AG04449 (cell line): ENCODE measurements around the gene PEX5L.

ENCODE experiments used
- CTCF ChIA-PET: fragments of 350-600 bp; formaldehyde crosslinking; extraction: SDS; loops from one replicate; lab custom pipeline; 2021; ENCODE audit warnings: antibody characterized with exemption; lab: Yijun Ruan, JAX
- POLR2A ChIA-PET: fragments of 400-600, 350-600 bp; formaldehyde crosslinking; extraction: SDS; loops from one replicate; lab custom pipeline; 2020; ENCODE audit warnings: antibody characterized with exemption, inconsistent platforms; lab: Yijun Ruan, JAX
- DNase-seq: peaks from one replicate; pipeline ENCODE4 v3.0.0-alpha.2; 2010; ENCODE audit warnings: low read depth, low spot score
- H3K4me3 ChIP-seq: 2 replicates; pipeline ENCODE4 v1.5.1; 2011; ENCODE audit warnings: low read depth, mild to moderate bottlenecking, control low read depth, low read length
- TF ChIP-seq, protein P1 (sequence below): IDR thresholded peaks from one replicate; pipeline ENCODE4 v1.5.1; 2011; ENCODE audit warnings: mild to moderate bottlenecking, moderate library complexity, low read length, control low read depth, inconsistent platforms; ENCODE audit not compliant: insufficient read depth; ENCODE audit errors: missing control alignments

Gene PEX5L, protein sequence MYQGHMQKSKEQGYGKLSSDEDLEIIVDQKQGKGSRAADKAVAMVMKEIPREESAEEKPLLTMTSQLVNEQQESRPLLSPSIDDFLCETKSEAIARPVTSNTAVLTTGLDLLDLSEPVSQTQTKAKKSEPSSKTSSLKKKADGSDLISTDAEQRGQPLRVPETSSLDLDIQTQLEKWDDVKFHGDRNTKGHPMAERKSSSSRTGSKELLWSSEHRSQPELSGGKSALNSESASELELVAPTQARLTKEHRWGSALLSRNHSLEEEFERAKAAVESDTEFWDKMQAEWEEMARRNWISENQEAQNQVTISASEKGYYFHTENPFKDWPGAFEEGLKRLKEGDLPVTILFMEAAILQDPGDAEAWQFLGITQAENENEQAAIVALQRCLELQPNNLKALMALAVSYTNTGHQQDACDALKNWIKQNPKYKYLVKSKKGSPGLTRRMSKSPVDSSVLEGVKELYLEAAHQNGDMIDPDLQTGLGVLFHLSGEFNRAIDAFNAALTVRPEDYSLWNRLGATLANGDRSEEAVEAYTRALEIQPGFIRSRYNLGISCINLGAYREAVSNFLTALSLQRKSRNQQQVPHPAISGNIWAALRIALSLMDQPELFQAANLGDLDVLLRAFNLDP

DNA sequence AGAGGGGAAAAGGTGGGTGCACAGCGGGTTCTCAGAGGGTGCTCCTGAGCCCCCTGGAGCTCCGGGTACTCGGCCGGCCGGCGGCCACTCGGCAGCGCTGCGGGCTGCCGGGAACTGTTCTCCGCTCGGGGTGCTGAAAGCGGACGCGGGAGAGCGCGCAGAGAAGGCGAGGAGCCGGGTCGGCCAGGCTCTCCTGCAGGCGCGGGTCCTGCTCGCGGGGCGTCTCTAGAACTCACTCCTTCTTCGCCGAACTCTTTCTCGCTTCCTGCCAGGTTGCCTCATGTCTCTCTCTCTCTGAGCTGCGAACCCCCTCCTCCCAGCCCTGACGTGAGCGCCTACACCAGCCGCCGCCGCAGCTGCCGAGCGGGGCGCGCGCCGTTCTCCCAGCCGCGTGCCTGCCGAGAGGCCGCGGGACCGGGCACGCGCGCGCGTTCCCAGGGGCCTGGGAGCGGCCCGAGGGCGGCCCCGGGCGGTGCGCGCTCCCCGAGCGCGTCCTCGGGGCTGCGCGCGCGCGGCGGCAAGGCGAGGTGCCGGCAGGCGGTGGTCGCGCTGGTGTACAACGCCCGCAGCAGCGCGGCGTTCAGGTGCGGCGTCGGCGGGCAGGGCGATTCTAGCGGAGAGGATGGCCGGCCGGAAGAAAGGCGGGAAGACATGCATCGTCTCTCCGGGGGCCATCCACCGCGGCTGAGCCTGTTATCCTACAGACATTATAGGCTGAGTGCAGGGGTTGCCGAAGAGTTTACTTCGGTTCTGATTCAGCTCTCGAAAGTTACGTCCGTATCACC lies at the start of gene PEX5L:
PEX5L (minus strand) TSS at position 267 of the 785 bp plus-strand sequence. CDS start 338 bp downstream, outside the sequence.
- H3K4me3 ChIP-seq = peak within 1 kb of the TSS; percentile 60
- CTCF ChIA-PET = interaction anchor here (0.9 kb wide), 1 partner anchor 225 kb away, joined by 3 read pairs; no protein-coding TSS in a partner anchor
- DNase-seq = no peak
- POLR2A ChIA-PET = no interaction called here
- TF ChIP-seq, protein P1, sequence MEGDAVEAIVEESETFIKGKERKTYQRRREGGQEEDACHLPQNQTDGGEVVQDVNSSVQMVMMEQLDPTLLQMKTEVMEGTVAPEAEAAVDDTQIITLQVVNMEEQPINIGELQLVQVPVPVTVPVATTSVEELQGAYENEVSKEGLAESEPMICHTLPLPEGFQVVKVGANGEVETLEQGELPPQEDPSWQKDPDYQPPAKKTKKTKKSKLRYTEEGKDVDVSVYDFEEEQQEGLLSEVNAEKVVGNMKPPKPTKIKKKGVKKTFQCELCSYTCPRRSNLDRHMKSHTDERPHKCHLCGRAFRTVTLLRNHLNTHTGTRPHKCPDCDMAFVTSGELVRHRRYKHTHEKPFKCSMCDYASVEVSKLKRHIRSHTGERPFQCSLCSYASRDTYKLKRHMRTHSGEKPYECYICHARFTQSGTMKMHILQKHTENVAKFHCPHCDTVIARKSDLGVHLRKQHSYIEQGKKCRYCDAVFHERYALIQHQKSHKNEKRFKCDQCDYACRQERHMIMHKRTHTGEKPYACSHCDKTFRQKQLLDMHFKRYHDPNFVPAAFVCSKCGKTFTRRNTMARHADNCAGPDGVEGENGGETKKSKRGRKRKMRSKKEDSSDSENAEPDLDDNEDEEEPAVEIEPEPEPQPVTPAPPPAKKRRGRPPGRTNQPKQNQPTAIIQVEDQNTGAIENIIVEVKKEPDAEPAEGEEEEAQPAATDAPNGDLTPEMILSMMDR = no peak

DNA sequence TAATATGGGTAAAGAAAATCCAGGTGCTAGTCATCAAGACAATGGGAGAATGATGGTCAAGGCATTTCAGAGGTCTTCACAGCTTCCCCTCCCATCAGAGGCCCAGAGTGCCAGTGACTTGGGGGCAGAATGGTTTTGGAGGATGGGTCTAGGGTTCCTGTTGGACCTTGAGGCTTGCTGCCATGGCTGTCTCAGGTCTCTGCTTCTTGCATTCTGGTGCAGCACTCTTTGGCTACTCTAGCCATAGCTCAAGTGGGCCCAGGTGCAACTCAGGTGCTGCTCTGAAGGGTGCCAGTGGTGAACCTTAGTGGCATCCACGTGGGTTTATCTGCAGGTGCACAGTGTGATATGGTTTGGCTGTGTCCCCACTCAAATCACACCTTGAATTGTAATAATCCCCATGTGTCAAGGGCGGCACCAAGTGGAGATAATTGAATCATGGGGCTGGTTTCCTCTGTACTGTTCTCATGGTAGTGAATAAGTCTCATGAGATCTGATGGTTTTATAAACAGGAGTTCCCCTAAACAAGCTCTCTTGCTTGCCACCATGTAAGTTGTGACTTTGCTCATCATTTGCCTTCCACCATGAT lies 48.5 kb upstream of the PEX5L start:
- TF ChIP-seq, protein P1 = no peak
- DNase-seq = no peak
- CTCF ChIA-PET = no interaction called here
- POLR2A ChIA-PET = no interaction called here
- no peak overlapping the region for H3K4me3 ChIP-seq

DNA sequence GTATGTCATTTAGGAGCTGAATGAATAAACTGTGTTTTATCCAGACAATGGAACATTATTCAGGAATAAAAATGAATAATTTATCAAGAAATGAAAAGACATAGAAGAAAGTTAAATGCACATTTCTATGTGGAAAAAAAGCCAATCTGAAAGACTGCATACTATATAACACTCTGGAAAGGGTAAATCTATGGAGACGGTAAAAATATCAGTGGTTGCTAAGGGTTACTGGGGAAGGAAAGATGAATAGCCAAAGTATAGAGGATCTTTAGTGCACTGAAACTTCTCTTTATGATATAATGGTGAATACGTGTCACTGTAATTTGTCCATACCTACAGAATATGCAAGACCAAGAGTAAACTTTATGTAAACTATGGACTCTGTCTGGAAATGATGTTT lies 46.0 kb upstream of the PEX5L start:
- no peak for DNase-seq
- CTCF ChIA-PET = no interaction called here
- H3K4me3 ChIP-seq = no peak overlapping the region
- TF ChIP-seq, protein P1 = no peak
- POLR2A ChIA-PET = no interaction called here

DNA sequence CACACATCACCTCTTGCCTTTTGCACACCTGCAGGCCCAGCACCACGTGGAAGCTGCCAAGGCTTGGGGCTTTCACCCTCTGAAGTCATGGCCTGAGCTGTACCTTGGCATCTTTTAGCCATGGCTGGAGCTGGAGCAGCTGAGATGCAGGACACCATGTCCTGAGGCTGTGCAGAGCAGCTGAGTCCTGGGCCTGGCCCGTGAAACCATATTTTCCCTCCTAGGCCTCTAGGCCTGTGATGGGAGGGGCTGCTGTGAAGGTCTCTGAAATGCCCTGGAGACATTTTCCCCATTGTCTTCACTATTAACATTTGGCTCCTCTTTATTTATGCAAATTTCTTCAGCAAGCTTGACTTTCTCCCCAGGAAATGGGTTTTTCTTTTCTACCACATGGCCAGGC lies 41.9 kb upstream of the PEX5L start:
- TF ChIP-seq, protein P1 = no peak
- H3K4me3 ChIP-seq = no peak overlapping the region
- ChIA-PET POLR2A (no interaction called here), CTCF (no interaction called here)
- DNase-seq = no peak

DNA sequence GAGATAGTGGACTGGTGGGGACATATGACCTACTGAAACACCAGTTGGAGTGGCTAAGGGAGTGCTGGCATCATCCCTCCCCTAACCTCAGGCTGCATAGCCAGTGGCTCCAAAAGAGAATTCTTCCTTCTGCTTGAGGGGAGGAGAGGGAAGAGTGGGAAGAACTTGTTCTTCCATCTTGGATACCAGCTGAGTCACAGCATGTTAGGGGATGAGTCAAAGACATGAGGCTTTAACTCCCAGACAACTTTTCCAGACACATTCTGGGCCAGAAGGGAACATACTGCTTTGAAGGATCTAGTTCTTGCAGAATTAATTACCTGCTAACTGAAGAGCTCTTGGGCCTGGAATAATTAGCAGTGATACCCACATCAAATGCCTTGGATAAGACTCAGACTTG lies 36.8 kb upstream of the PEX5L start:
- CTCF ChIA-PET = no interaction called here
- no peak for DNase-seq
- POLR2A ChIA-PET = no interaction called here
- H3K4me3 ChIP-seq = no peak overlapping the region
- TF ChIP-seq, protein P1 = no peak
